HEK293T (cell line): ENCODE results near the gene CXXC5.

Experiments used
- BHLHE40 ChIP-seq: fragments of 450-650 bp; IDR thresholded peaks from 2 replicates; pipeline ENCODE4 v1.6.1; 2016; ENCODE audit warnings: mild to moderate bottlenecking, moderate library complexity, borderline replicate concordance
- FOXK2 ChIP-seq: fragments of 450-650 bp; IDR thresholded peaks from 2 replicates; pipeline ENCODE4 v1.6.1; 2016; ENCODE audit warnings: mild to moderate bottlenecking
- FOXM1 ChIP-seq: fragments of 450-650 bp; IDR thresholded peaks from 2 replicates; pipeline ENCODE4 v1.6.1; 2017; ENCODE audit warnings: mild to moderate bottlenecking, borderline replicate concordance
- SUZ12 ChIP-seq: fragments of 450-650 bp; IDR thresholded peaks from 2 replicates; pipeline ENCODE4 v1.6.1; 2016; ENCODE audit warnings: mild to moderate bottlenecking
- TARDBP ChIP-seq: fragments of 450-650 bp; IDR thresholded peaks from 2 replicates; pipeline ENCODE4 v1.6.1; 2016

GRCh38 chr5:139647506-139648204, 494 bp upstream of the CXXC5 start:
- no peak for TF ChIP-seq TARDBP
- TF ChIP-seq SUZ12: no peak
- TF ChIP-seq BHLHE40: no peak
- TF ChIP-seq FOXM1: no peak
- no peak for TF ChIP-seq FOXK2
